ENCODE data around the gene DNAJC7. TPM values are rescaled to one million over a fixed set of nuclear protein-coding genes. Genes with fewer than 3 reads are reported as not detected.

DNAJC7 gene
- total and polyA plus RNA-seq, 2 experiments from 2014 or later: 66.6 to 83.8 TPM

DNA sequence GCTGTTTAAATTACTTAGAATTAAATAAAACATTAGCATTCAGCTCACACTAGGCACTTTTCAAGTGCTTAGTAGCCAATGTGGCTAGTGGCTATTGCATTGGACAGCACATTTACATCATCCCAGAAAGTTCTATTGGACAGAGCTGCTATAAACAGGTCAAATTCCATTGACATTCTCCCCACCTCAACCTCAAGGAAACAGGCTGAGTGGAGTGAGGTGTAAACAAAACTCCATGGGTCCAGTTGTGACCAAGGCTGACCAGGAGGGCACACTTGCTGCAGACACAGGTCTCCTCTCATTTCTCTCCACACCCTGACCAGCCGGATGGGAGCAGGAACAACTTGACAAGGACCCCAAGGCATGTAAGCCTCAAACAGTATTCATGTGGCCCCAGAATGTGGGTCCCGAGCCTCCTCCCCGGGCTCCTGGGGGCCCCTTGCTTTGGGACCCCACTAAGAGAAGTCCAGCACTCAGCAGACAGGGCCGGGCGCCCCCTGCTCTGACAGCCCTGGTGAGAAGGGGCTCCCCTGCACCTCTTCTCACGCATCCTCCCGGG, 32.7 kb upstream of the DNAJC7 start:
- DNase-seq (ENCODE audit: low read depth in 1 of 2, low spot score in 1 of 2): no peak

DNA sequence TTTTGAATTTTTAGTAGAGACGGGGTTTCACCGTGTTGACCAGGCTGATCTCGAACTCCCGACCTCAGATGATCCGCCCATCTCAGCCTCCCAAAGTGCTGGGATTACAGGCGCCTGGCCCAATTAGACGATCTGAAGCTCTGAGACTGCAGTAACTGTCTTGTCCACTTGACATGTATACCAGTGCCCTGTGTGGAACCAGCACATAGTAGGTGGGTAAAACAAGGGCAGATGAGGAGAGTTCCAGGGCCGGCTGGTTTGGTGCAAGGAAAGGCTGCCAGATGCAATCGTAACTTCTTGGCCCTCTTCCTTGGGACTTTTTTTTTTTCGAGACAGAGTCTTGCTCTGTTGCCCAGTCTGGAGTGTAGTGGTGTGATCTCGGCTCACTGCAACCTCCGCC, 30.1 kb upstream of the DNAJC7 start:
- Histone ChIP-seq H3K4me1 (ENCODE audit: low read depth) (peaks cover 10% of the 10 kb centered on the region), H3K9me3 (ENCODE audit: low read depth) (no peaks in the 10 kb centered on the region), H3K27me3 (no peaks in the 10 kb centered on the region), H3K4me3 (no peak overlapping the region), H3K27ac (no peak overlapping the region), H3K36me3 (no peaks in the 10 kb centered on the region)
- no peak for DNase-seq (ENCODE audit: low read depth in 1 of 2, low spot score in 1 of 2)
- TF ChIP-seq, protein P1, sequence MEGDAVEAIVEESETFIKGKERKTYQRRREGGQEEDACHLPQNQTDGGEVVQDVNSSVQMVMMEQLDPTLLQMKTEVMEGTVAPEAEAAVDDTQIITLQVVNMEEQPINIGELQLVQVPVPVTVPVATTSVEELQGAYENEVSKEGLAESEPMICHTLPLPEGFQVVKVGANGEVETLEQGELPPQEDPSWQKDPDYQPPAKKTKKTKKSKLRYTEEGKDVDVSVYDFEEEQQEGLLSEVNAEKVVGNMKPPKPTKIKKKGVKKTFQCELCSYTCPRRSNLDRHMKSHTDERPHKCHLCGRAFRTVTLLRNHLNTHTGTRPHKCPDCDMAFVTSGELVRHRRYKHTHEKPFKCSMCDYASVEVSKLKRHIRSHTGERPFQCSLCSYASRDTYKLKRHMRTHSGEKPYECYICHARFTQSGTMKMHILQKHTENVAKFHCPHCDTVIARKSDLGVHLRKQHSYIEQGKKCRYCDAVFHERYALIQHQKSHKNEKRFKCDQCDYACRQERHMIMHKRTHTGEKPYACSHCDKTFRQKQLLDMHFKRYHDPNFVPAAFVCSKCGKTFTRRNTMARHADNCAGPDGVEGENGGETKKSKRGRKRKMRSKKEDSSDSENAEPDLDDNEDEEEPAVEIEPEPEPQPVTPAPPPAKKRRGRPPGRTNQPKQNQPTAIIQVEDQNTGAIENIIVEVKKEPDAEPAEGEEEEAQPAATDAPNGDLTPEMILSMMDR (IDR thresholded peaks at IDR 0.05; ENCODE audit: low read depth, low read length): no peak

More for the DNA sequence above, 32.7 kb upstream of the DNAJC7 start:
- H3K4me3 ChIP-seq: peak overlapping the region; percentile 96
- H3K4me1 ChIP-seq (ENCODE audit: low read depth): peaks cover 17% of the 10 kb centered on the region
- no peaks in the 10 kb centered on the region for H3K36me3 ChIP-seq
- TF ChIP-seq, protein P1 (IDR thresholded peaks at IDR 0.05; ENCODE audit: low read depth, low read length): no peak
- H3K27ac ChIP-seq: no peak overlapping the region
- H3K27me3 ChIP-seq: no peaks in the 10 kb centered on the region
- no peaks in the 10 kb centered on the region for H3K9me3 ChIP-seq (ENCODE audit: low read depth)

DNA sequence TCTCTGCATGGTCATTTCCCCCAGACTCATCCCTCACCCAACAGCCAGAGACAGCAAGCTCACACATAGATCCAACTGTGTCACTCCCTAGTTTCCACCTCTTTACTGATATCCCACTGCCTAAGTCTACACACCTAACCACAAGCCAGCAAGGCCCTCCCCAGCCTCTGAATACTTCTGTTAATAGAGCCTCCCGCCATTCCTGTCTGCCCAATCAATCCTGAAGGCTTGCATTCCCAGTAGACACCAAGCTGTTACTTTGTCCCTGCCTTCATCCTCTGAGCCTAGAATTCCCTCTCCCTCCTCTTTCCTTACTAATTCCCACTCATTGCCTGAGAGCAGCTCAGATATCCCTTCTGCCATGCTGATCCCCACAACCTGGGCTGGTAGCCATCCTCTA, 28.5 kb upstream of the DNAJC7 start:
- H3K27me3 ChIP-seq: no peaks in the 10 kb centered on the region
- no peaks in the 10 kb centered on the region for H3K36me3 ChIP-seq
- peak overlapping the region; percentile 36 for H3K27ac ChIP-seq
- no peak overlapping the region for H3K4me3 ChIP-seq
- TF ChIP-seq, protein P1 (IDR thresholded peaks at IDR 0.05; ENCODE audit: low read depth, low read length): no peak
- no peak for DNase-seq (ENCODE audit: low read depth in 1 of 2, low spot score in 1 of 2)
- H3K9me3 ChIP-seq (ENCODE audit: low read depth): no peaks in the 10 kb centered on the region
- H3K4me1 ChIP-seq (ENCODE audit: low read depth): peaks cover 10% of the 10 kb centered on the region

DNA sequence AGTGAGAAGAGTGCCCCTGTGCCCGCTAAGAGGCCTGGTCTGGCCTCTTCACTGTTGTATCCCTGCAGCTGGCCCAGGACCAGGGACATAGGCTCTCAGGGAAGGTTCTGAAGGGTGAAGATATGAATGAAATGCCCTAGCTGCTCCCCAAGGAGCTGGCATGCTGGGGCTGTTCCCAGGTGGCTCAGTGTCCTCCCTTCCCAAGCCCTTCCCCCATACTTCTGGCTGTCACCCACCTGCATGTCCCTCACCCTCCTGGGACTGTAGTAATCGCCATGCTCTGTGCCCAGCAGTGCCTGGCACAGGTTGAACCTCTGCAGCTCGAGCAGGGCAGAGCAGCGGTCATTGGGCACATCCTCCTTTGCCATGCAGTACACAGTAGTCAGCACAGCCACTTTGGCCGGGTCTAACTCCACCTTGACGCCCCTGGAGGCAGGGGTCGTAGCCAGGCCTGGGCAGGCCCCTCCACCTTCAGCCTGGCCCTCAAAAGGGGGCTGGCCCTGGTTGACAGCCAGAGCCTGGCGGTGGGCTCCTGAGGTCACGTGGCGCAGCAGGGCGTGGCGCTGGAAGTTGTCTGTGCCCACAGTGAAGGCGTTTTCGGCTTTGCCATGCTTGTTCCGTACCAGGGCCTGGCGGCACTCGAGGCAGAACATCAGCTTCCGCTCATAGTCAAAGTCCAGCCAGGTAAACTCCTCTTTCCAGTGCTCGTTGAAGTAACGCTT, 25.5 kb upstream of the DNAJC7 start:
- Histone ChIP-seq H3K4me3 (no peak overlapping the region), H3K9me3 (ENCODE audit: low read depth) (no peaks in the 10 kb centered on the region), H3K27me3 (no peaks in the 10 kb centered on the region), H3K36me3 (no peaks in the 10 kb centered on the region), H3K4me1 (ENCODE audit: low read depth) (peaks cover 7% of the 10 kb centered on the region), H3K27ac (no peak overlapping the region)
- TF ChIP-seq, protein P1 (IDR thresholded peaks at IDR 0.05; ENCODE audit: low read depth, low read length): no peak
- no peak for DNase-seq (ENCODE audit: low read depth in 1 of 2, low spot score in 1 of 2)

DNA sequence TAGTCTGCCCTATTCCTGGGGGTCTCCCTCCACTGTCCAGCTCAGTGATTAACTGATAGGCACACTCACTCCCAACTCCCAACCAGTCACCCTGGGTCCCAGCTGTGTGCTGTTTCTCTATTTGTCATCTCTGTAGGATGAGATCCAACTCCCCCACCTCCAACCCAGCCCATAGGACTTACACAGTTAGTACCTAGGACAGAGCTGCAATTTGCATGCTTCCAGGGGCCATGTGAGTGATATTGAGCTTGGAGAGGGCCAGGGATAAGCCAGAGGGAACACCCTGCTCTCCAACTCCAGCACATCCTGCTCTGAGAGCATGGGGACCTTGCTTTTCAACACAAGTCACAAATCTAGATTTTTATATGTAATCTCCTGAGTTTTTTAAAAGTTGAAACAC, 24.4 kb upstream of the DNAJC7 start:
- Histone ChIP-seq H3K9me3 (ENCODE audit: low read depth) (no peaks in the 10 kb centered on the region), H3K4me1 (ENCODE audit: low read depth) (peaks cover 19% of the 10 kb centered on the region), H3K27me3 (no peaks in the 10 kb centered on the region), H3K27ac (no peak overlapping the region), H3K36me3 (no peaks in the 10 kb centered on the region), H3K4me3 (no peak overlapping the region)
- DNase-seq (ENCODE audit: low read depth in 1 of 2, low spot score in 1 of 2): no peak
- TF ChIP-seq, protein P1 (IDR thresholded peaks at IDR 0.05; ENCODE audit: low read depth, low read length): no peak
